A673 (cell line): Measurements from ENCODE around the gene EBPL.

Experiments
- CTCF ChIP-seq: fragments of 300-800, 200-600 bp; sonication (generic); conservative IDR thresholded peaks from 2 replicates; pipeline ENCODE4 v1.5.1; 2017; ENCODE audit warnings: low read depth, mild to moderate bottlenecking, antibody characterized with exemption, low read length, moderate library complexity, mixed read lengths
- EZH2 ChIP-seq: fragments of 200-600 bp; sonication (generic); IDR thresholded peaks from 2 replicates; pipeline ENCODE4 v1.6.1; 2017; ENCODE audit warnings: borderline replicate concordance, low read depth, mild to moderate bottlenecking, mixed read lengths, antibody characterized with exemption, low read length; ENCODE audit not compliant: poor library complexity, severe bottlenecking

- TF ChIP-seq CTCF (no peak), EZH2 (no peak)
Measured at GRCh38 chr13:49670828-49671227, 20.5 kb downstream of the EBPL start.
